GM23248 (cell line): ENCODE measurements around the gene ACTN4.

Experiments
- EZH2 ChIP-seq: fragments of 200-600 bp; sonication (generic); IDR thresholded peaks from 2 replicates; pipeline ENCODE4 v1.6.1; 2018; ENCODE audit warnings: antibody characterized with exemption, mild to moderate bottlenecking; ENCODE audit not compliant: insufficient read depth, poor library complexity, severe bottlenecking
- EZH2phosphoT487 ChIP-seq: fragments of 200-600 bp; sonication (generic); IDR thresholded peaks from 2 replicates; pipeline ENCODE4 v1.6.1; 2018; ENCODE audit warnings: antibody characterized with exemption, moderate library complexity, mild to moderate bottlenecking, low read depth; ENCODE audit not compliant: insufficient read depth

- TF ChIP-seq EZH2 (no peak), EZH2phosphoT487 (no peak)
Measured at GRCh38 chr19:38650172-38650775, 2.8 kb downstream of the ACTN4 start.
